ENCODE data around the gene RARRES1.

The RARRES1 gene

GRCh38 chr3:158765518-158766205 is 33.4 kb upstream of the RARRES1 start:
- no peak for DNase-seq

DNA sequence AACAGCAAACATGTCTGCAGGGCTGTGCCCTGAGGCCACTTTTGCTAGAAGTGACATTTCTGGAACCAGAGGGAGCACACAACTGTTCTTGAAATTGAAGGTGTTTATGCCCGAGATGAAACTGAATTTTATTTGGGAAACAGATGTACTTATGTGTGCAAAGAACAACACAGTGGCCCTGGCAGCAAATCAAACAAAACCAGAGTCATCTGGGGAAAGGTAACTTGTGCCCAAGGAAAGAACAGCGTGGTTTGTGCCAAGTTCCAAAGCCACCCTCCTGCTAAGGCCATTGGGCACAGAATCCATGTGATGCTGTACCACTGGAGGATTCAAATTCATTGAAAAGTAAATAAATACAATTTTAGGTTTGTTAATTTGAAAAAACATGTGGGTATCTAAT is 31.2 kb upstream of the RARRES1 start:
- no peak for DNase-seq

DNA sequence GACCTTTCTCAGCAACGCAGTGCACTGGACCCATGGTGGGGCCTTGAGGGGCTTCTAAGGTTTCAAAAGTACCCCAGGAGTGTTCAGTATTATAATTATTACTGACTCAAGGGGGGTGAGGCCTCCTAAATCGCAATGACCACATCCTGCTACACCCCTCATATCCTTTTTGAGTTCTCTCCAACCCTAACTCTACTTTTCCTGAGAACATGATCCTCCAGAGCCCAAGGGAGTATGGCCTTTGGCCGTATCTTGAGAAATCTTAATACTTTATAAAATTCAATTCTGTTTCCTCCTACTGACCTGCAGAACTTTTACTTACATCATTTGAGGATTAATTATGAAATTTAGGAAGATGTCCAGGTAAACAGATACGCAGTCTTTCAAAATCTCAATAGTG is 30.4 kb upstream of the RARRES1 start:
- DNase-seq = no peak

- DNase-seq = no peak
Observed at GRCh38 chr3:158761350-158761749, 29.1 kb upstream of the RARRES1 start.

GRCh38 chr3:158755421-158755820 is 23.2 kb upstream of the RARRES1 start:
- no peak for DNase-seq

GRCh38 chr3:158753854-158754253 is 21.6 kb upstream of the RARRES1 start:
- no peak for DNase-seq

- no peak for DNase-seq
Observed at GRCh38 chr3:158751316-158751715, 19.1 kb upstream of the RARRES1 start.

DNA sequence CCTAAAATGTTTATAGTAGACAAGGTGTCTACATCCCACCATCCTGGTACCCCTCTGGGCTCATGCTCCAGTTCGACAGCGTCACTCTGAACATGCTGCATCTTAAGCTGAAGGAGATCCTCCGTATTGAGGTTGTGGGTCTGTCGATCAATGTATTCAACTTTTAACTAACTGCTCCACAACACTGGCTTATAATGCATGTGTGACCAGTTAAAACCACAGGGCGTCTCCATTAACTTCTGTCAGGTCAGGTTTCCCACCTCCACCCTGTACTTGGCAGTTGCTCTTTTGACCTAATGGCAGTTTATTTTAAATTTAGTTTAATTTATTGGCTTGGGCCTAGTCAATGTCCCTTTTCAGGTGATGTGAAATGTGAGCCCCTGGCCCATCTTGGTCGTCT is 17.8 kb upstream of the RARRES1 start:
- DNase-seq = no peak

GRCh38 chr3:158749526-158749925 is 17.3 kb upstream of the RARRES1 start:
- no peak for DNase-seq

GRCh38 chr3:158748237-158748828 is 16.1 kb upstream of the RARRES1 start:
- no peak for DNase-seq

GRCh38 chr3:158747417-158747816 is 15.2 kb upstream of the RARRES1 start:
- DNase-seq = no peak

DNA sequence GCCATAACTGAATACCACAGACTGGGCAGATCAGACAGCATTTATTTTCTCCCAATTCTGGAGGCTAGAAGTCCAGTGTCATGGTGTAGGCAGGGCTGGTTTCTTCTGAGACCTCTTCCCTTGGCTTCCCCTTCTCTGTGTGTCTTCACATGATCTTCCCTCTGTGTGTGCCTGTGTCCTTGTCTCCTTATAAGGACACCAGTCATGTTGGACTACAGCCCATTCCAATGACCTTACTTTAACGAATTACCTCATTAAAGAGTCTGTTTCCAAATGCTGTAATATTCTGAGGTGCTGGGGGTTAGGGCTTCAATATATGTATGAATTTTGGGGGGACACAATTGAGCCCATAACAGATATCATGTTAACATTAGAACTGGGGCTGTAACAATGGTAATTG is 13.3 kb upstream of the RARRES1 start:
- DNase-seq = no peak

DNA sequence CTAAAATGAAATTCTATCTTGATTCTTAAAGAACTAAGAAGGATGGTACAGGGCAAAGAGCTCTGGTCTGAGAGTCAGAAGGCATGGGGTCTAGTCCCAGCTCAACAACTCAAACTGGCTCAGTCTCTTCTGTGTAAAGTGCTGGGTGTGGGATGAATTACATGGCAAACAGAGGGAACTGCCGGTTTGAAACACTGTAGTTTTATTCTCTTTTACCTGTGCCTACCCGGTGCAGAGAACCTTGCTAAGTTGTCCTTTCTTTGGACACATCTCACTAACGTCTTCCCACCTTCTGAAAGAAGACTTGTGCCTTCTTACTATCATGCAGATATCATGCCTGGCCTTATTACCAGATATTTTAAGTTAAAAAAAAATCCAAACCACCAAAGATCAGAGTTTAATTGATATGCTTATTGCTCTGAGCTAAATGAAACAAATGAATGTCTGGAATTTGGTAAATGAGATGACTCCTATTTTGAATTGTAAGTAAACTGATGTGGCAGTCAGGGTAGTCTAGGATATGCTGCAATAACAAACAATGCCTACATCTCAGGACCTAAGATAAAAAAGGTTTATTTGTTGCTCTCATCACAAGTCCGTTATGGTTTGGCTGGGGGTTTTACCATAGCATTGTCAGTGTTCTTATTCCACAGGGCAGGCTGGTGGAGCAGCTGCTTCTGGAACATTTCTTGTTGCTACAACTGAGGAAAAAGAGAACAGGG is 12.5 kb upstream of the RARRES1 start:
- no peak for DNase-seq

DNA sequence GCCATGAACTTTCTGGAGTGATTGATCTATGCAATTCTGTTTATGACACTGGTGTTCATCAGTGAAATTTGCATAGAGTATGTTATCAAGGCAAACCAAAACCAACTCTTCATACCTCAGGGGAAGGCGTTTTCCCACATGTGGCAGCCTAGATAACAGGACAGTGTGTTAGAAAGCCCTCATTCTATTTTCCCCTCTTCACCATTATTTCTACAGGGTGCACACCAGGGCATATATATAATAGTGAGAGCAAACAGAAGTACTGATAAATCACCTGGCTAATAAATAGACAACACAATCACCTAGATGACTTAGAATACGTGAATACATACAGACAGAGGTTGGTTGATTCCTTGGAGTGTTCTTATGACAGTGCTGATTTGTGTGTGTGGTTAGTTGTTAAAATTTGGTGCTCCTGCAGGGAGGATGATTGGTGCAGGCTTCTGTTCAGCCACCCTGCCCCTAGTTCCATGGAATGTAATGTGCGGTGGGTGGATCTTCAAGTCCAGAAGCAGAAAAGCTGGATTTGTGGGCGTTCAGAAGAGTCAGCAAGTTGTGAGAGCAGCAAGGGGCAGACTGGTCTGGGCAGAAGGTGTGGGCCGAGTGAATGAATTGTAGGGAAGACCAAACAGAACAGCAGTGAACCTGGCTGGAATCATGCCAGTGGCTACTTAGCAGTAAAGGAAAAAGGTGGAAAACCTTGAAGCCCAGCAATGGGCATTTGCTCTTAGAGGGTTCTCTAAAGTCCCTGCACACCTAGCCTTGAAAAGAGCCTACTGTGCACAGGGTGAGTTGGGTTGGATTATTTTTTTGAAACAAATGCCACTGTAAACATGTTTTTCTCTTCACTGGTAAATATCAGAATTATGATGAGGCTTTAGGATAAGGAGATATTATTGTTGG is 11.7 kb upstream of the RARRES1 start:
- no peak for DNase-seq

DNA sequence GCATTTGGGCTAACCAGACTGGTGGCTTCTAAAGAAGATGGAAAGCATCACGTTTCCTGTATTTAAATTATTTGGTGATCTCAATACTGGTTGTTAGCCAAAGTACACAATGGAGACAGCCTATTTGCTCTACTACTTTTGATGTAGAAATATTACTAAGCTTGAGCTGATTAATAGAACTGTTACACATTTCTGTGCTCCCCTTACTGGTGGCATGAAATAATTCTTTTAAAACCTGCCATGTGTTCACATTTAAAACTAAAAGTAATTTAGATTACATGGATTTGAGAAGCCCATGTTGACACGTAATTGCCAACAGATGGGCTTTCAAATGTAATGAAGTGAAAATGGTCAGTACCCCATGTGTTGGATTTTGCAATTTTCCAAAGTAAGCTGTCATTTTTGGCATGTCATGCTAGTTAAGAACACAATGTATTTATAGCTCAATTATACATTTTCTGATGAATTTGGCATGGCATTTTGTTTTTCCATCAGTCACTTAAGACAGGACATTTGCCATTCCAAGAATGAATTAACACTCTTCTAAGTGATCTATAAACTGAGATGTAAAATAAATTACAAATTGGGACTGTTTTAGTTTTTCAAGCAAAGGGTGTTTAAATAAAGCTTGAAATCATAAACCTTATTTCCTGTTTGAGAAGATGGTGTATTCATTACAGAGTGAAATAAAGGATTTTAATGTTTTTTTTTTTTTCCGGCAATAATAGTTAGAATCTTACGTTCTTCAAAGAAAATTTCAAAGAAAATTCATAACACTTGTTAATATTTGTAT is 10.8 kb upstream of the RARRES1 start:
- DNase-seq = no peak

DNA sequence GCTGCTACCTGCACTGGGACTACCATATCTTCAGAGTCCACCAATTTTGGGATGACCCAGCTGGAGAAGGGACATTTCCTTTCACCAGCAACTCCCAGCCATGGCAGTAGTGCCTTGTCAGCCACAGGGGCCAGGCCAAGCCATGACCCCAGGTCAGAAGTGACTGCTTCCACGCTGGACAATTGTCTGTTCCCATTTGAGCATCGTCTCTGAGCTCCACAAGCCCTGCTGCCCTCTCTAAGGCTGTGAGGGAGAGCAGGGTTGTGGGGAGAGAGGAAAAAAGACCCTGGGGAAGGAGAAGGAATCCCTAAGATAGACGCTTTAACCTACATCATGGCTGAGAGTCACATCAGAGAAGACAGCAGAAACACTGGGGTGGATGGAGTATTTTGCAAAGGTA is 7.4 kb upstream of the RARRES1 start:
- DNase-seq = no peak

- DNase-seq = no peak
Observed at GRCh38 chr3:158739078-158739477, 6.8 kb upstream of the RARRES1 start.

- no peak for DNase-seq
Observed at GRCh38 chr3:158738653-158739052, 6.4 kb upstream of the RARRES1 start.

- DNase-seq = no peak
Observed at GRCh38 chr3:158737976-158738615, 5.8 kb upstream of the RARRES1 start.

- DNase-seq = no peak
Observed at GRCh38 chr3:158737410-158737809, 5.2 kb upstream of the RARRES1 start.

DNA sequence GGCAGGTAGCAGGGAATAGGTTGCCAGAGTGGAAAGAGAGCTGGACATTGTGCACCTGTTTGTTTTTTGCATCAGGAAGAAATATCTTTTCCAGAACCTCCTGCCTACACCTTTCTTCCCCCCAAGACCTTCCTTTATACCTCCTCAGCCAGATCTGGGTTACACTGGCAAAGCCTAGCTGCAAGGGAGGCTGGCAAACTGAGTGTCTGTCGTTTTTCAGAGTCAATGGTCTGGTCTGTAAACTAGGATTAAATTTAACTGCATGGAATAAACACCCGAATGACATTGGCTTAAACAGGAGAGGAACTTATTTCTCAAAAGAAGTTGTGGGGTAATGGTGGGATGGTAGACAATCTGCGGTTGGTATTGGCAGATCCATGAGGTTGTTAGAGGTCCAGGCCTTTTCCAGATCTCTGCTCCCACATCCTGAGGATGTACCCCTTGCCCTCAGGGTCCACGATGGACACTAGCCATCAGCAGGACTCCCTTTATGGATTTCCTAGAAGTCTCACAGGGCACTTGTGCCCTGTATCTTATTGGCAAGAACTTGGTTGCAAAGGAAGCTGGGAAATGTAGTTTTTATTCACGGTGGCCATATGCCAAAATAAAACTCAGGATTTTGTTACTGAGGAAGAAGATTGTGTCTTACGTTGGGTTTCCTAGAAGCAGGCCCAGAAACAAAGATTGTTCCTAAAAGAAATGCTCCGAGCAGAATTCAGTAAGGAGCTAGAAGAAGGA is 3.2 kb upstream of the RARRES1 start:
- no peak for DNase-seq

All from activated CD4-positive, alpha-beta T cell treated with anti-CD3 and anti-CD28 coated beads, Interleukin-10, Interleukin-2, amounts not matched to agents 100 ng/mL and 50 ng/mL, durations not matched to agents 16 hours and 8 hours (primary cell).